Ishikawa (cell line): Measurements from ENCODE around the gene GRIK4.

ENCODE experiments used
- CREB1 ChIP-seq: IDR thresholded peaks from 2 replicates; pipeline ENCODE4 v1.6.1; 2012; ENCODE audit warnings: low read depth
- RAD21 ChIP-seq: IDR thresholded peaks from 2 replicates; pipeline ENCODE4 v1.6.1; 2012; ENCODE audit warnings: low read depth
- TEAD4 ChIP-seq: IDR thresholded peaks from 2 replicates; pipeline ENCODE4 v1.6.1; 2012
- TF ChIP-seq, protein P1 (sequence below): IDR thresholded peaks from 2 replicates; pipeline ENCODE4 v1.6.1; 2012
- TF ChIP-seq, protein P2 (sequence below): IDR thresholded peaks from 2 replicates; pipeline ENCODE4 v1.6.1; 2012; ENCODE audit warnings: low read depth, mild to moderate bottlenecking

DNA sequence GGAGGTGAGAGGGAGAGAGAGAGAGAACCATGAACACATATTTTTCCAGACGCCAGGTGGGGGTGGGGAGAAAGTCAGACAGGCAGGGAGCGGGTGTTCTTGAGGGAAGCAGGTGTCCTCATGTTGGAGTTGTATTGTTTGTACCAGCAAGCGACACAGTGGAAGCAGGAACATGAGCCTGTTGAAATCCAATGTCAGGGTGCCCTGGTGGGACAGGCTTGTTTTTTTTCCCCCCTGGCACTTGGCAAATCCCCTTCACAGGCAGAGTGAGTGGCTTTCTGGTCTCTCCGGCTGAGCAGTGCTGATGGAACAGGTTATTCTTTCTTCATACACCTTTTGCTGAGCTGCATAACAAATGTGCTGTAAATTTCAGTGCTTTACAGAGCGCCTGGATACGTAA lies 125.6 kb downstream of the GRIK4 start:
- TF ChIP-seq RAD21 (no peak), TEAD4 (no peak), CREB1 (no peak)
- TF ChIP-seq, protein P1, sequence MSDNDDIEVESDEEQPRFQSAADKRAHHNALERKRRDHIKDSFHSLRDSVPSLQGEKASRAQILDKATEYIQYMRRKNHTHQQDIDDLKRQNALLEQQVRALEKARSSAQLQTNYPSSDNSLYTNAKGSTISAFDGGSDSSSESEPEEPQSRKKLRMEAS = no peak
- TF ChIP-seq, protein P2, sequence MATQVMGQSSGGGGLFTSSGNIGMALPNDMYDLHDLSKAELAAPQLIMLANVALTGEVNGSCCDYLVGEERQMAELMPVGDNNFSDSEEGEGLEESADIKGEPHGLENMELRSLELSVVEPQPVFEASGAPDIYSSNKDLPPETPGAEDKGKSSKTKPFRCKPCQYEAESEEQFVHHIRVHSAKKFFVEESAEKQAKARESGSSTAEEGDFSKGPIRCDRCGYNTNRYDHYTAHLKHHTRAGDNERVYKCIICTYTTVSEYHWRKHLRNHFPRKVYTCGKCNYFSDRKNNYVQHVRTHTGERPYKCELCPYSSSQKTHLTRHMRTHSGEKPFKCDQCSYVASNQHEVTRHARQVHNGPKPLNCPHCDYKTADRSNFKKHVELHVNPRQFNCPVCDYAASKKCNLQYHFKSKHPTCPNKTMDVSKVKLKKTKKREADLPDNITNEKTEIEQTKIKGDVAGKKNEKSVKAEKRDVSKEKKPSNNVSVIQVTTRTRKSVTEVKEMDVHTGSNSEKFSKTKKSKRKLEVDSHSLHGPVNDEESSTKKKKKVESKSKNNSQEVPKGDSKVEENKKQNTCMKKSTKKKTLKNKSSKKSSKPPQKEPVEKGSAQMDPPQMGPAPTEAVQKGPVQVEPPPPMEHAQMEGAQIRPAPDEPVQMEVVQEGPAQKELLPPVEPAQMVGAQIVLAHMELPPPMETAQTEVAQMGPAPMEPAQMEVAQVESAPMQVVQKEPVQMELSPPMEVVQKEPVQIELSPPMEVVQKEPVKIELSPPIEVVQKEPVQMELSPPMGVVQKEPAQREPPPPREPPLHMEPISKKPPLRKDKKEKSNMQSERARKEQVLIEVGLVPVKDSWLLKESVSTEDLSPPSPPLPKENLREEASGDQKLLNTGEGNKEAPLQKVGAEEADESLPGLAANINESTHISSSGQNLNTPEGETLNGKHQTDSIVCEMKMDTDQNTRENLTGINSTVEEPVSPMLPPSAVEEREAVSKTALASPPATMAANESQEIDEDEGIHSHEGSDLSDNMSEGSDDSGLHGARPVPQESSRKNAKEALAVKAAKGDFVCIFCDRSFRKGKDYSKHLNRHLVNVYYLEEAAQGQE = no peak
